HL-60/S4 treated with phorbol 12-myristate 13-acetate at 8.2 ng/mL for 4 days and 3 days (cell line): ENCODE results near the gene NSFL1C.

ENCODE experiments used
- in situ Hi-C: fragments of 300-500 bp; cut with MboI; formaldehyde crosslinking; loops from 2 replicates; pipeline ENCODE4 v1.15.0; 2022; ENCODE audit warnings: low sequenced_read_pairs

The NSFL1C gene

GRCh38 chr20:1393507-1393882, 73.2 kb downstream of the NSFL1C start:
- in situ Hi-C loops = no loop called here

- in situ Hi-C loops = no loop called here
Observed at GRCh38 chr20:1392693-1393506, 73.7 kb downstream of the NSFL1C start, which contains the start of gene FKBP1A. FKBP1A (minus strand) TSS chr20:1393054; CDS start chr20:1392998, 56 bp downstream.

DNA sequence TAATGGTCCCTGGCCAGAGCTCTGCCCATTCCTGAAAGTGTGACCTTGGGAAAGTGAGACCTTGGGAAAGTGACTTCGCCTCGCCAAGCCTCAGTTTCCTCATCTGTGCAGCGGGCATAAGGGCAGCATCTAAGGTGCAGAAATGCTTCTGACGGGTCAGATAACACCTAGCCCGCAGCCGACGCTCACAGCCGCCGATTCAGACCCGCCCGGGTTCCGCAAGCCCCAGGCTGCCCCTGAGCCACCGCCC, 74.3 kb downstream of the NSFL1C start:
- in situ Hi-C loops = no loop called here
